Fibroblast of lung (primary cell): ENCODE data around the gene CSNK2B. TPM values are rescaled to one million over a fixed set of nuclear protein-coding genes. Genes with fewer than 3 reads are reported as not detected.

Experiments
- DNase-seq, 2 donors: peaks; one replicate each; pipeline versions ENCODE4 v3.0.0 to v3.0.0-alpha.2; 2010; ENCODE audit warnings: low read depth in 2 of 2
- H2AFZ ChIP-seq: 2 replicates; pipeline ENCODE4 v1.5.1; 2012; ENCODE audit warnings: low read length, control low read depth, inconsistent platforms
- H3K27ac ChIP-seq: 2 replicates; pipeline ENCODE4 v1.5.1; 2011; ENCODE audit warnings: low read length, control low read depth; ENCODE audit not compliant: insufficient read depth
- H3K27me3 ChIP-seq: 2 replicates; pipeline ENCODE4 v1.5.1; 2011; ENCODE audit warnings: mild to moderate bottlenecking, low read length; ENCODE audit not compliant: control insufficient read depth, insufficient read depth
- H3K36me3 ChIP-seq: 2 replicates; pipeline ENCODE4 v1.5.1; 2011; ENCODE audit warnings: low read length; ENCODE audit not compliant: control insufficient read depth, insufficient read depth
- H3K4me1 ChIP-seq: 2 replicates; pipeline ENCODE4 v1.5.1; 2011; ENCODE audit warnings: low read length; ENCODE audit not compliant: control insufficient read depth, insufficient read depth; ENCODE audit errors: extremely low read depth
- H3K4me2 ChIP-seq: 2 replicates; pipeline ENCODE4 v1.5.1; 2011; ENCODE audit warnings: low read length, control low read depth; ENCODE audit not compliant: insufficient read depth; ENCODE audit errors: extremely low read depth
- H3K4me3 ChIP-seq, 4 experiments: fragments of 200-600 bp in 1 of 4; sonication (generic) in 1 of 4; replicated peaks in 1 of 4; 2 replicates each; pipeline ENCODE4 v1.5.1; 2011 to 2016; ENCODE audit warnings: low read length in 4 of 4, low read depth in 3 of 4, mild to moderate bottlenecking in 3 of 4, control low read depth in 2 of 4, inconsistent platforms in 1 of 4, mixed read lengths in 1 of 4; ENCODE audit not compliant: insufficient read depth in 1 of 4; ENCODE audit errors: control extremely low read depth in 1 of 4
- H3K79me2 ChIP-seq: 2 replicates; pipeline ENCODE4 v1.5.1; 2012; ENCODE audit warnings: mild to moderate bottlenecking, low read length, inconsistent platforms; ENCODE audit not compliant: control insufficient read depth, insufficient read depth
- H3K9ac ChIP-seq: 2 replicates; pipeline ENCODE4 v1.5.1; 2011; ENCODE audit warnings: mild to moderate bottlenecking, low read length, control low read depth; ENCODE audit not compliant: insufficient read depth
- H3K9me3 ChIP-seq: 2 replicates; pipeline ENCODE4 v1.5.1; 2012; ENCODE audit warnings: low read depth, low read length; ENCODE audit not compliant: control insufficient read depth, insufficient read depth
- H4K20me1 ChIP-seq: 2 replicates; pipeline ENCODE4 v1.5.1; 2011; ENCODE audit warnings: low read length; ENCODE audit not compliant: control insufficient read depth, insufficient read depth; ENCODE audit errors: extremely low read depth
- EZH2 ChIP-seq: IDR thresholded peaks from 2 replicates; pipeline ENCODE4 v1.5.1; 2012; ENCODE audit warnings: low read length, control low read depth, mild to moderate bottlenecking; ENCODE audit errors: missing control alignments
- polyA plus RNA-seq, 2 donors: library from polyadenylated mRNA; depleted of rRNA in 1 of 2; stranded (reverse) in 1 of 2; unstranded in 1 of 2; fragments of >200 nt; gene quantifications; 2 replicates each; pipeline ENCODE4 v1.2.1, GENCODE V29; 2011 to 2012; ENCODE audit warnings: missing spikeins in 1 of 2
- total RNA-seq: library from RNA; depleted of rRNA; stranded (reverse); fragments of >200 nt; gene quantifications from 2 replicates; pipeline ENCODE4 v1.2.1, GENCODE V29; 2014
- TF ChIP-seq, protein P1 (sequence below), 2 donors: IDR thresholded peaks in 1 of 2; conservative IDR thresholded peaks in 1 of 2; 1 replicate in 1 of 2; 2 replicates in 1 of 2; pipeline ENCODE4 v1.5.1; 2011 to 2012; ENCODE audit warnings: low read length in 2 of 2, control low read depth in 1 of 2, inconsistent platforms in 1 of 2, low read depth in 1 of 2, mild to moderate bottlenecking in 1 of 2

Gene CSNK2B
- total and polyA plus RNA-seq, 2 donors (not counting 1 experiment from before 2014, with no cell fraction given): 67.2 to 84.9 TPM

DNA sequence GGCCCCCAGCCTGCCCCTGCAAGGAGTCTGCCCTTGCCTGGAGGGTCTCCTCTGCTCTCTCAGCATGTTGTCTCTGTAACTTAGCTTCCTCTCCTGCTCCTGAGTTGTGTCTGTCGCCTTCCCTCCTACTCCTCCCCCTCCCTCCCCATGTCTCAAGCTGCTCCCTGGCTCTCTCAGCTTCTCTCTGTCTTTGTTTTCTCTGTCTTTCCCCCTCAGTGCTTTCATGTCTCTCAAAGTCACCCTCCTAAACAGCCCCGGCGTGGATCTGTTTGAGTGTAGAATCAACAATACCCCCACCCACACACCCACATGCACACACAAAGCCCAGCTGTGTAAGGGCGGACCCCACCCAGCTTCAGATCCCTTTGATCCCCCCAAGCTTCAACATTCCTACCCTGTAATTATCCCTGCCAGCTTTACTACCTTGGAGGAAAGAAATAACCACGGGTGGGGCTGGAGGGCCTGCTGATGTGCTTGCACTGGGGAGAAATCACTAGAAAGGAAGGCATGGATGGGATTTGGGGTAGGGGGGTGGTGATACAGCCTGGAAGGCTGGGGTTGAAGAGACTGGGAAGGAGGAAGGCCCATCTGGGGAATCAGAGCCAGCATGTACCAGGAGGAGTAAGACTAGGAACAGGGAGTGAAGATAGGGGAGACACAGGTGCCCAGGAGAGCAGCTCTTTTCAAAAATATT, 48.3 kb downstream of the CSNK2B start:
- TF ChIP-seq, protein P1, sequence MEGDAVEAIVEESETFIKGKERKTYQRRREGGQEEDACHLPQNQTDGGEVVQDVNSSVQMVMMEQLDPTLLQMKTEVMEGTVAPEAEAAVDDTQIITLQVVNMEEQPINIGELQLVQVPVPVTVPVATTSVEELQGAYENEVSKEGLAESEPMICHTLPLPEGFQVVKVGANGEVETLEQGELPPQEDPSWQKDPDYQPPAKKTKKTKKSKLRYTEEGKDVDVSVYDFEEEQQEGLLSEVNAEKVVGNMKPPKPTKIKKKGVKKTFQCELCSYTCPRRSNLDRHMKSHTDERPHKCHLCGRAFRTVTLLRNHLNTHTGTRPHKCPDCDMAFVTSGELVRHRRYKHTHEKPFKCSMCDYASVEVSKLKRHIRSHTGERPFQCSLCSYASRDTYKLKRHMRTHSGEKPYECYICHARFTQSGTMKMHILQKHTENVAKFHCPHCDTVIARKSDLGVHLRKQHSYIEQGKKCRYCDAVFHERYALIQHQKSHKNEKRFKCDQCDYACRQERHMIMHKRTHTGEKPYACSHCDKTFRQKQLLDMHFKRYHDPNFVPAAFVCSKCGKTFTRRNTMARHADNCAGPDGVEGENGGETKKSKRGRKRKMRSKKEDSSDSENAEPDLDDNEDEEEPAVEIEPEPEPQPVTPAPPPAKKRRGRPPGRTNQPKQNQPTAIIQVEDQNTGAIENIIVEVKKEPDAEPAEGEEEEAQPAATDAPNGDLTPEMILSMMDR (conservative IDR thresholded peaks at IDR 0.05 in 1 of 2, IDR thresholded peaks at IDR 0.05 in 1 of 2; ENCODE audit: low read depth in 1 of 2, low read length in 2 of 2): no peak
- no peak for TF ChIP-seq EZH2
- no peaks in the 10 kb centered on the region for H3K36me3 ChIP-seq
- H3K9me3 ChIP-seq: no peaks in the 10 kb centered on the region
- no peak overlapping the region for H3K4me3 ChIP-seq
- no peak for DNase-seq
- no peak overlapping the region for H3K27ac ChIP-seq
- H3K27me3 ChIP-seq: peaks cover 24% of the 10 kb centered on the region
- H3K79me2 ChIP-seq: no peaks in the 10 kb centered on the region
- no peaks in the 10 kb centered on the region for H3K4me1 ChIP-seq
- no peak overlapping the region for H2AFZ ChIP-seq
- no peak overlapping the region for H3K4me2 ChIP-seq
- no peaks in the 10 kb centered on the region for H4K20me1 ChIP-seq
- H3K9ac ChIP-seq: no peak overlapping the region

DNA sequence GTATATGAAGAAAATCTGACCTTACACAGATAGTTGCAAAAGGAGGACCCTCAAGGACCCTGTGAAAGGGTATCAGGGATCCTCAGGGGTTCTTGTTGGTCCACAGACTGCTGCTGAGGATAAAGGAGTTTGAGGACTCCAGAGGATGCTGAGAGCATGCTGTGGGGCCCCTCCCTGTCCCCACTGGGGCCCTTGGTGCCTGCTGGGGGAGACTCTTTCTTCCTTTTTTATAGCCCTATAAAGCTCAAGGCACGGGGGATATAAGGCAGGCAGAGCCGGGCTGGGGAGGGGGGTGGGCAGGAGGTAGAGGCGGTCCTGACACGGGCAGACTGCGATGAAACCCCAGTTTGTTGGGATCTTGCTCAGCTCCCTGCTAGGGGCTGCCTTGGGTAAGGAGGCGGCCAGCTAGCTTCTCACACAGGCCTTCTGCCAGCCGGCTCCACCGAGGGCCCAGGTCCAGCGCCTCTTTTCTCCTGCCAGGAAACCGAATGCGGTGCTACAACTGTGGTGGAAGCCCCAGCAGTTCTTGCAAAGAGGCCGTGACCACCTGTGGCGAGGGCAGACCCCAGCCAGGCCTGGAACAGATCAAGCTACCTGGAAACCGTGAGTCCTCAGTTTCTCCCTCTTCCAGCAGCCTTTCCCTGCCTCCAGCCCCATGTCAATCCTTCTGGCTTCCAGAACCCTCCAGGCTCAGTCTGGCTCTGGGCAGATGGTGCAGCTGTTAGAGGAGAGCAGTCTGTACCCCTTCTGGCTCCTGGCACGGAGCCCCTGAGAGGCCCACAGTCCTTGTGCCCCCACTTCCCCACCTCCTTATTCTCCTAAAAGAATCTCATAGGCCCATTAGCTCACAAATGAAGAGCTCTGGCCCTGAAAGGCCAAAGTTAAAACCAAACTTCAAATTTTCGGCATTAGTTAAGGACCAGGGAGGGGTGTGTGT, 49.4 kb downstream of the CSNK2B start, which contains the start of gene LY6G6D:
TSS of gene LY6G6D (plus strand) at position 327 of the 937 bp plus-strand sequence. CDS start at position 335, 8 bp downstream.
- TF ChIP-seq, protein P1 (conservative IDR thresholded peaks at IDR 0.05 in 1 of 2, IDR thresholded peaks at IDR 0.05 in 1 of 2; ENCODE audit: low read depth in 1 of 2, low read length in 2 of 2): no peak
- no peak for TF ChIP-seq EZH2
- H3K4me2 ChIP-seq: no peak within 1 kb of the TSS
- H3K9me3 ChIP-seq: no peaks in the 10 kb centered on the region
- H3K4me3 ChIP-seq: no peak within 1 kb of the TSS
- no peaks in the 10 kb centered on the region for H4K20me1 ChIP-seq
- no peak within 1 kb of the TSS for H3K9ac ChIP-seq
- H3K4me1 ChIP-seq: no peaks in the 10 kb centered on the region
- H2AFZ ChIP-seq: no peak within 1 kb of the TSS
- no peaks in the 10 kb centered on the region for H3K36me3 ChIP-seq
- no peak for DNase-seq
- H3K27ac ChIP-seq: no peak within 1 kb of the TSS
- peaks cover 24% of the 10 kb centered on the region for H3K27me3 ChIP-seq
- H3K79me2 ChIP-seq: no peaks in the 10 kb centered on the region

DNA sequence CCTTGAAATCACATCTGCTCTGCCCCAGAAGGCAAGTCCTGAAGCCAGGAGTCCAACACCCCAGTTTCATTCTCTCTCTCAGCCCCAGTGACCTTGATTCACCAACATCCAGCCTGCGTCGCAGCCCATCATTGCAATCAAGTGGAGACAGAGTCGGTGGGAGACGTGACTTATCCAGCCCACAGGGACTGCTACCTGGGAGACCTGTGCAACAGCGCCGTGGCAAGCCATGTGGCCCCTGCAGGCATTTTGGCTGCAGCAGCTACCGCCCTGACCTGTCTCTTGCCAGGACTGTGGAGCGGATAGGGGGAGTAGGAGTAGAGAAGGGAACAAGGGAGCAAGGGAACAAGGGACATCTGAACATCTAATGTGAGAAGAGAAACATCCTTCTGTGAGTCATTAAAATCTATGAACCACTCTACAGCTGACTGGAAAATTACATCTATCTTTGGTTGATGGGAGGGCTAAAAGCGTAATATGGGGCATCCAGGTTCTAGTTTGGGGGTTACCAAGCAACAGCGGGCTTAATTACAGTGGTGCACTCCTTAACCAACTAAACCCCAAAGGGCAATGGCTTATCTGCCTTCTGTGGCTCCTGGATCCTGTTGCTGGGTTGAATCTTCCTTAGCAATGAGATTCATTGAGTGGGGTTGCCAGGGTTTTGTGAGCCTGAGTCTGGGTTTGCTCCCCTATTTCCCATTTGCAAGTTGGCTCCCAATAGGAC, 51.8 kb downstream of the CSNK2B start:
- no peak for TF ChIP-seq EZH2
- TF ChIP-seq, protein P1 (conservative IDR thresholded peaks at IDR 0.05 in 1 of 2, IDR thresholded peaks at IDR 0.05 in 1 of 2; ENCODE audit: low read depth in 1 of 2, low read length in 2 of 2): no peak
- Histone ChIP-seq H4K20me1 (no peaks in the 10 kb centered on the region), H2AFZ (no peak overlapping the region), H3K79me2 (no peaks in the 10 kb centered on the region), H3K4me1 (no peaks in the 10 kb centered on the region), H3K4me2 (no peak overlapping the region), H3K36me3 (no peaks in the 10 kb centered on the region), H3K9ac (no peak overlapping the region), H3K27ac (no peak overlapping the region), H3K9me3 (no peaks in the 10 kb centered on the region), H3K27me3 (peaks cover 11% of the 10 kb centered on the region), H3K4me3 (no peak overlapping the region)
- no peak for DNase-seq
